NCI-H1930 (cell line): ENCODE data around the gene LBHD1.

Experiments
- DNase-seq, 2 experiments: peaks; one replicate each; lab custom pipeline; 2025; lab: John Stamatoyannopoulos, UW

Gene LBHD1

DNA sequence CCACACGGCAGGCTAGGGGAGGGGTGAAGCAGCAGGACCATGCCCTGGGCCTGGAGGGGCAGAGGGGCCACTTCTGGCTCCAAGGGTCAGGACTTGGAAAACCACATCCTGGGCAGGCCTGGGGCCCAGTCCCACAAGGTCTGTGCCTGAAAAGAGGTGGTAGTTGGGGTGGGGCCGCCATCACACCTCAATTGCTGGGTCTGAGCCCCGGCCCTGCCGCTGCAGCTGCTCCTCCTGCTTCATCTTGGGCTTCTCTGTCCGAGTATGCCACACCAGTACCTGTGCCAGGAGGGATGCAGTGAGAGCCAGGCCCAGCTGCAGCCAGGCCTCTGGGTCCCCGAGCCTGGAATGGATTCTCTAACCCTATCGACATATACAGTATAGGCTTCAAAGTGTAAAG, 56.5 kb downstream of the LBHD1 start:
- DNase-seq = no peak

DNA sequence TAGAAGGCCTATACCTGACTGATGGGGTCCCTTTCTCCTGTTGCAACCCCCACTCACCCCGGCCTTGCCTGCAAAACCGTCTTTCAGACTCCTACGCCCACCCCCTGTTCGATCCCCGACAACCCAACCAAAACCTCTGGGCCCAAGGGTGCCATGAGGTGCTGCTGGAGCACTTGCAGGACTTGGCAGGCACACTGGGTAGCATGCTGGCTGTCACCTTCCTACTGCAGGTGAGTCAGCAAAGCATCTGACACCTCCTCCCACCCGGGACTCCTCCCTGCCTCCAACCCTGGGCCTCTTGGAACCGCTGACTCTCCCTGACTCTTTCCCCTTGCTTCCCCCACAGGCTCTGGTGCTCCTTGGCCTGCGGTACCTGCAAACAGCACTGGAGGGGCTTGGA, 57.8 kb downstream of the LBHD1 start:
- no peak for DNase-seq

DNA sequence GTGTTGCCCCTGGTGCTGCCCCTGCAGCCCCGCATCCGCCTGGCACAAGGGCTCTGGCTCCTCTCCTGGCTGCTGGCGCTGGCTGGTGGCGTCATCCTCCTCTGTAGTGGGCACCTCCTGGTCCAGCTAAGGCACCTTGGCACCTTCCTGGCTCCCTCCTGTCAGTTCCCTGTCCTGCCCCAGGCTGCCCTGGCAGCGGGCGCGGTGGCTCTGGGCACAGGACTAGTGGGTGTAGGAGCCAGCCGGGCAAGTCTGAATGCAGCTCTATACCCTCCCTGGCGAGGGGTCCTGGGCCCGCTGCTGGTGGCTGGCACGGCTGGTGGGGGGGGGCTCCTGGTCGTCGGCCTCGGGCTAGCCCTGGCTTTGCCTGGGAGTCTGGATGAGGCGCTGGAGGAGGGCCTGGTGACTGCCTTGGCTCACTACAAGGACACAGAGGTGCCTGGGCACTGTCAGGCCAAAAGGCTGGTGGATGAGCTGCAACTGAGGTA, 58.7 kb downstream of the LBHD1 start:
- DNase-seq = no peak
